ENCODE results near the gene SPARCL1.

GRCh38 chr4:87462102-87462501, 67.1 kb downstream of the SPARCL1 start:
- no peak for TF ChIP-seq POLR2A (conservative IDR thresholded peaks at IDR 0.05)
- no peak for TF ChIP-seq CBFB (CRISPR knock-in tag; IDR thresholded peaks at IDR 0.05)
- no peak for TF ChIP-seq MXI1 (IDR thresholded peaks at IDR 0.05; ENCODE audit: low read depth, low read length)
- no peak for TF ChIP-seq CTCF (IDR thresholded peaks at IDR 0.05 in 2 of 3, conservative IDR thresholded peaks at IDR 0.05 in 1 of 3; ENCODE audit: insufficient read depth in 2 of 3, low read depth in 1 of 3, low read length in 3 of 3)

All from K562 (cell line).